CD4-positive, alpha-beta memory T cell (primary cell): Measurements from ENCODE around the gene MICA. TPM values are rescaled to one million over a fixed set of nuclear protein-coding genes. Genes with fewer than 3 reads are reported as not detected.
A peak's percentile ranks its signal among the peaks of the same experiment; 100 is the strongest.
"Not testable (repeated sequence)": the region's sequence is repeated elsewhere in the genome, so short reads cannot be mapped to it uniquely, and the experiment has no call there.

ENCODE experiments used
- CTCF ChIA-PET: fragments of 350-600 bp; sonication (Branson Sonifier 250); formaldehyde crosslinking; loops from one replicate; lab custom pipeline; 2021; ENCODE audit warnings: inconsistent platforms; ENCODE audit not compliant: partially characterized antibody; lab: Charles Lee
- POLR2A ChIA-PET: fragments of 350-600 bp; sonication (Branson Sonifier 250); formaldehyde crosslinking; loops from one replicate; lab custom pipeline; 2021; ENCODE audit not compliant: partially characterized antibody; lab: Charles Lee
- DNase-seq, 5 donors: peaks; one replicate each; pipeline versions ENCODE4 v3.0.0 to v3.0.0-alpha.2; 2020 to 2022; ENCODE audit warnings: mixed read lengths in 1 of 5
- H3K27ac ChIP-seq: one replicate; pipeline ENCODE4 v1.7.0; 2013; ENCODE audit warnings: low read depth, low read length
- H3K27me3 ChIP-seq: 2 replicates; pipeline ENCODE4 v1.7.0; 2013; ENCODE audit warnings: mild to moderate bottlenecking, low read length, moderate library complexity; ENCODE audit not compliant: insufficient read depth
- H3K36me3 ChIP-seq: 2 replicates; pipeline ENCODE4 v1.7.0; 2013; ENCODE audit warnings: mild to moderate bottlenecking, low read length, moderate library complexity; ENCODE audit not compliant: insufficient read depth
- H3K4me1 ChIP-seq: 2 replicates; pipeline ENCODE4 v1.7.0; 2013; ENCODE audit warnings: mild to moderate bottlenecking, low read length, moderate library complexity; ENCODE audit not compliant: insufficient read depth
- H3K4me3 ChIP-seq, 2 donors: one replicate each; pipeline ENCODE4 v1.7.0; 2013; ENCODE audit warnings: low read length in 2 of 2, mild to moderate bottlenecking in 1 of 2
- H3K9me3 ChIP-seq, 2 donors: one replicate each; pipeline ENCODE4 v1.7.0; 2013; ENCODE audit warnings: low read length in 2 of 2, control low read depth in 1 of 2; ENCODE audit not compliant: control insufficient read depth in 1 of 2
- H3K27ac Mint-ChIP-seq, 7 donors: one replicate each; pipeline ENCODE4 v1.8.0; 2020 to 2021; ENCODE audit warnings: mixed read lengths in 7 of 7, mild to moderate bottlenecking in 6 of 7, inconsistent platforms in 3 of 7, moderate library complexity in 3 of 7
- H3K27me3 Mint-ChIP-seq, 2 donors: one replicate each; pipeline ENCODE4 v1.8.0; 2020 to 2021; ENCODE audit warnings: mixed read lengths in 2 of 2
- H3K36me3 Mint-ChIP-seq, 2 donors: one replicate each; pipeline ENCODE4 v1.8.0; 2020 to 2021; ENCODE audit warnings: mixed read lengths in 2 of 2, inconsistent platforms in 1 of 2, mild to moderate bottlenecking in 1 of 2
- H3K4me1 Mint-ChIP-seq, 4 donors: one replicate each; pipeline ENCODE4 v1.8.0; 2020 to 2021; ENCODE audit warnings: mixed read lengths in 4 of 4, mild to moderate bottlenecking in 1 of 4
- H3K4me3 Mint-ChIP-seq, 8 donors: one replicate each; pipeline ENCODE4 v1.8.0; 2020 to 2021; ENCODE audit warnings: mixed read lengths in 8 of 8, mild to moderate bottlenecking in 7 of 8, moderate library complexity in 6 of 8, inconsistent platforms in 3 of 8
- H3K9me3 Mint-ChIP-seq, 8 donors: one replicate each; pipeline ENCODE4 v1.8.0; 2020 to 2021; ENCODE audit warnings: mixed read lengths in 8 of 8, mild to moderate bottlenecking in 5 of 8, inconsistent platforms in 3 of 8, moderate library complexity in 1 of 8
- intact Hi-C: fragments of 100-400 bp; cut with micrococcal nuclease; formaldehyde crosslinking; loops from one replicate; pipeline ENCODE4 v1.15.1; 2023
- polyA plus RNA-seq, 2 donors: library from polyadenylated mRNA; unstranded; fragments of 300-500 nt; fragmentation: Illumina TruSeq; gene quantifications; one replicate each; pipeline ENCODE4 v1.2.3, GENCODE V29; 2021
- total RNA-seq, 2 experiments: library from RNA; stranded (reverse); gene quantifications; one replicate each; pipeline ENCODE4 v1.2.3, GENCODE V29; 2021

Gene MICA
- total and polyA plus RNA-seq, 4 experiments from 2014 or later = 3.5 to 21.2 (median 11.9) TPM

GRCh38 chr6:31414148-31414770, 10.9 kb downstream of the MICA start:
- H3K27ac ChIP-seq, intact Hi-C loops, H3K4me1 ChIP-seq, H3K9me3 ChIP-seq, H3K4me3 Mint-ChIP-seq, H3K4me3 ChIP-seq, DNase-seq, H3K27me3 Mint-ChIP-seq, H3K27me3 ChIP-seq, POLR2A ChIA-PET, H3K9me3 Mint-ChIP-seq: not testable (repeated sequence)
- Mint-ChIP-seq H3K4me1 (peaks cover 10 to 14% (median 12%) of the 10 kb centered on the region in 4 donors), H3K27ac (peak overlapping the region in 1 of 7 donors; percentile 42), H3K36me3 (peaks cover 33 to 61% of the 10 kb centered on the region in 2 donors)
- CTCF ChIA-PET = interaction anchor here (1.8 kb wide), 1 partner anchor 12 kb away, joined by 5 read pairs; no protein-coding TSS in a partner anchor
- H3K36me3 ChIP-seq = peaks cover 43% of the 10 kb centered on the region

GRCh38 chr6:31414771-31415265, 11.4 kb downstream of the MICA start:
- Histone ChIP-seq H3K4me1 (no peaks in the 10 kb centered on the region), H3K27me3 (no peaks in the 10 kb centered on the region), H3K4me3 (no peak overlapping the region), H3K36me3 (peaks cover 43% of the 10 kb centered on the region), H3K27ac (no peak overlapping the region), H3K9me3 (no peaks in the 10 kb centered on the region)
- no peak overlapping the region for H3K4me3 Mint-ChIP-seq
- no peaks in the 10 kb centered on the region for H3K27me3 Mint-ChIP-seq
- CTCF ChIA-PET = interaction anchor here (1.8 kb wide), 1 partner anchor 12 kb away, joined by 5 read pairs; no protein-coding TSS in a partner anchor
- POLR2A ChIA-PET = no interaction called here
- H3K4me1 Mint-ChIP-seq = peaks cover 8 to 11% (median 10%) of the 10 kb centered on the region in 4 donors
- peak overlapping the region in 1 of 7 donors; percentile 42 for H3K27ac Mint-ChIP-seq
- H3K9me3 Mint-ChIP-seq = peaks cover 0 to 3% (median under 1%) of the 10 kb centered on the region in 8 donors
- intact Hi-C loops = no loop called here
- H3K36me3 Mint-ChIP-seq = peaks cover 29 to 59% of the 10 kb centered on the region in 2 donors
- no peak for DNase-seq

- ChIA-PET CTCF (interaction anchor here (0.8 kb wide), 1 partner anchor 25 kb away, joined by 5 read pairs; no protein-coding TSS in a partner anchor), POLR2A (interaction anchor here (1.2 kb wide), 1 partner anchor 16 kb away, joined by 4 read pairs; no protein-coding TSS in a partner anchor)
- Mint-ChIP-seq H3K36me3 (peaks cover 19 to 45% of the 10 kb centered on the region in 2 donors), H3K4me1 (peaks cover 0 to 9% (median 2%) of the 10 kb centered on the region in 4 donors), H3K27me3 (no peaks in the 10 kb centered on the region), H3K9me3 (peaks cover 0 to 3% (median under 1%) of the 10 kb centered on the region in 8 donors), H3K27ac (peak overlapping the region in 1 of 7 donors; percentile 31), H3K4me3 (peak overlapping the region in 1 of 8 donors; percentile 27)
- Histone ChIP-seq H3K27me3 (no peaks in the 10 kb centered on the region), H3K4me1 (no peaks in the 10 kb centered on the region), H3K4me3 (no peak overlapping the region), H3K9me3 (no peaks in the 10 kb centered on the region), H3K27ac (no peak overlapping the region), H3K36me3 (peaks cover 33% of the 10 kb centered on the region)
- DNase-seq = no peak
- intact Hi-C loops = no loop called here
Observed at GRCh38 chr6:31416394-31417014, 13.1 kb downstream of the MICA start.

- Mint-ChIP-seq H3K4me1 (peaks cover 0 to 9% (median 3%) of the 10 kb centered on the region in 4 donors), H3K27me3 (no peaks in the 10 kb centered on the region), H3K4me3 (no peak overlapping the region), H3K27ac (peak overlapping the region in 3 of 7 donors; percentile 1 to 76 (median 63)), H3K9me3 (peaks cover 0 to 3% (median under 1%) of the 10 kb centered on the region in 8 donors), H3K36me3 (peaks cover 16 to 34% of the 10 kb centered on the region in 2 donors)
- no peak for DNase-seq
- Histone ChIP-seq H3K27ac (no peak overlapping the region), H3K4me1 (no peaks in the 10 kb centered on the region), H3K27me3 (no peaks in the 10 kb centered on the region), H3K36me3 (peaks cover 16% of the 10 kb centered on the region), H3K9me3 (no peaks in the 10 kb centered on the region), H3K4me3 (no peak overlapping the region)
- POLR2A ChIA-PET = no interaction called here
- intact Hi-C loops = no loop called here
- CTCF ChIA-PET = no interaction called here
Observed at GRCh38 chr6:31418251-31418650, 14.9 kb downstream of the MICA start.

GRCh38 chr6:31419842-31420241, 16.4 kb downstream of the MICA start:
- Histone ChIP-seq H3K9me3 (no peaks in the 10 kb centered on the region), H3K4me1 (no peaks in the 10 kb centered on the region), H3K36me3 (peaks cover 6% of the 10 kb centered on the region), H3K4me3 (no peak overlapping the region), H3K27ac (no peak overlapping the region), H3K27me3 (no peaks in the 10 kb centered on the region)
- POLR2A ChIA-PET = interaction anchor here (1.5 kb wide), 1 partner anchor 18 kb away, joined by 4 read pairs; no protein-coding TSS in a partner anchor
- no peak for DNase-seq
- Mint-ChIP-seq H3K36me3 (peaks cover 15 to 22% of the 10 kb centered on the region in 2 donors), H3K4me3 (no peak overlapping the region), H3K4me1 (peaks cover 0 to 9% (median 3%) of the 10 kb centered on the region in 4 donors), H3K9me3 (peaks cover 0 to 3% (median under 1%) of the 10 kb centered on the region in 8 donors), H3K27ac (peak overlapping the region in 3 of 7 donors; percentile 3 to 73 (median 29)), H3K27me3 (no peaks in the 10 kb centered on the region)
- intact Hi-C loops = no loop called here
- CTCF ChIA-PET = interaction anchor here (2.0 kb wide), 1 partner anchor 20 kb away, joined by 8 read pairs; no protein-coding TSS in a partner anchor

GRCh38 chr6:31420546-31420945, 17.2 kb downstream of the MICA start:
- Mint-ChIP-seq H3K9me3 (peaks cover 0 to 3% (median under 1%) of the 10 kb centered on the region in 8 donors), H3K4me3 (no peak overlapping the region), H3K27ac (no peak overlapping the region), H3K27me3 (no peaks in the 10 kb centered on the region), H3K4me1 (peaks cover 0 to 9% (median 3%) of the 10 kb centered on the region in 4 donors), H3K36me3 (peaks cover 15 to 19% of the 10 kb centered on the region in 2 donors)
- POLR2A ChIA-PET = interaction anchor here (1.5 kb wide), 1 partner anchor 19 kb away, joined by 4 read pairs; no protein-coding TSS in a partner anchor
- CTCF ChIA-PET = interaction anchor here (2.0 kb wide), 1 partner anchor 20 kb away, joined by 8 read pairs; no protein-coding TSS in a partner anchor
- Histone ChIP-seq H3K9me3 (no peaks in the 10 kb centered on the region), H3K36me3 (peaks cover 6% of the 10 kb centered on the region), H3K27ac (no peak overlapping the region), H3K27me3 (no peaks in the 10 kb centered on the region), H3K4me1 (no peaks in the 10 kb centered on the region), H3K4me3 (no peak overlapping the region)
- DNase-seq = no peak
- intact Hi-C loops = no loop called here

- intact Hi-C loops = no loop called here
- Mint-ChIP-seq H3K4me3 (no peak overlapping the region), H3K27ac (peak overlapping the region in 2 of 7 donors; percentile 5 to 72), H3K36me3 (peaks cover under 1 to 5% of the 10 kb centered on the region in 2 donors), H3K9me3 (peaks cover 0 to 2% (median 0%) of the 10 kb centered on the region in 8 donors), H3K4me1 (peaks cover 0 to 9% (median 3%) of the 10 kb centered on the region in 4 donors), H3K27me3 (no peaks in the 10 kb centered on the region)
- CTCF ChIA-PET = no interaction called here
- no peaks in the 10 kb centered on the region for H3K9me3 ChIP-seq
- DNase-seq = no peak
- POLR2A ChIA-PET = interaction anchor here (1.0 kb wide), 1 partner anchor 225 kb away, joined by 3 read pairs; no protein-coding TSS in a partner anchor
- H3K4me1 ChIP-seq = no peaks in the 10 kb centered on the region
- no peak overlapping the region for H3K4me3 ChIP-seq
- no peaks in the 10 kb centered on the region for H3K36me3 ChIP-seq
- no peaks in the 10 kb centered on the region for H3K27me3 ChIP-seq
- no peak overlapping the region for H3K27ac ChIP-seq
Observed at GRCh38 chr6:31422587-31422986, 19.2 kb downstream of the MICA start.
